OCI-LY1 (cell line): ENCODE results near the gene POLA2.

Experiments
- H2AFZ ChIP-seq: fragments of 200-600 bp; sonication (generic), shearing (Covaris generic); 2 replicates; pipeline ENCODE4 v1.6.0; 2014; ENCODE audit warnings: antibody characterized with exemption, mild to moderate bottlenecking, low read length
- H3F3A ChIP-seq: fragments of 200-600 bp; sonication (generic), shearing (Covaris generic); 2 replicates; pipeline ENCODE4 v1.6.0; 2014; ENCODE audit warnings: mild to moderate bottlenecking, antibody characterized with exemption, low read length, moderate library complexity; ENCODE audit not compliant: insufficient read depth
- H3K27ac ChIP-seq: fragments of 200-600 bp; sonication (generic); 2 replicates; pipeline ENCODE4 v1.5.1; 2014; ENCODE audit warnings: low read length, mixed run types, mild to moderate bottlenecking, low read depth; ENCODE audit not compliant: poor library complexity, severe bottlenecking
- H3K27me3 ChIP-seq: fragments of 200-600 bp; sonication (generic); 2 replicates; pipeline ENCODE4 v1.6.0; 2014; ENCODE audit warnings: antibody characterized with exemption, mild to moderate bottlenecking, low read length, moderate library complexity; ENCODE audit not compliant: insufficient read depth
- H3K36me3 ChIP-seq: fragments of 200-600 bp; sonication (generic); 2 replicates; pipeline ENCODE4 v1.6.1; 2014; ENCODE audit warnings: mild to moderate bottlenecking, antibody characterized with exemption, low read length, moderate library complexity, mixed read lengths; ENCODE audit not compliant: insufficient read depth
- H3K4me1 ChIP-seq: fragments of 200-600 bp; sonication (generic); 2 replicates; pipeline ENCODE4 v1.5.1; 2014; ENCODE audit warnings: mild to moderate bottlenecking, low read length, moderate library complexity; ENCODE audit not compliant: insufficient read depth, severe bottlenecking
- H3K4me2 ChIP-seq: fragments of 200-600 bp; sonication (generic), shearing (Covaris generic); 2 replicates; pipeline ENCODE4 v1.6.1; 2014; ENCODE audit warnings: low read length
- H3K4me3 ChIP-seq: fragments of 200-600 bp; sonication (generic); 2 replicates; pipeline ENCODE4 v1.5.1; 2014; ENCODE audit warnings: low read length, low read depth, mild to moderate bottlenecking, mixed read lengths; ENCODE audit not compliant: poor library complexity, severe bottlenecking
- H3K79me2 ChIP-seq: fragments of 200-600 bp; shearing (Covaris generic); 2 replicates; pipeline ENCODE4 v1.6.1; 2016; ENCODE audit warnings: mixed run types, low read length, mixed read lengths; ENCODE audit not compliant: insufficient read depth
- H3K9ac ChIP-seq: fragments of 200-600 bp; sonication (generic), shearing (Covaris generic); 2 replicates; pipeline ENCODE4 v1.6.1; 2014; ENCODE audit warnings: mild to moderate bottlenecking, low read length, mixed read lengths
- H3K9me2 ChIP-seq: fragments of 200-600 bp; sonication (generic), shearing (Covaris generic); 2 replicates; pipeline ENCODE4 v1.6.1; 2014; ENCODE audit warnings: low read depth, mild to moderate bottlenecking, low read length, mixed read lengths
- H3K9me3 ChIP-seq: fragments of 200-600 bp; shearing (Covaris generic); 2 replicates; pipeline ENCODE4 v1.6.1; 2014; ENCODE audit warnings: low read length, mixed read lengths
- H4K20me1 ChIP-seq: fragments of 200-600 bp; sonication (generic), shearing (Covaris generic); 2 replicates; pipeline ENCODE4 v1.6.0; 2016; ENCODE audit warnings: mild to moderate bottlenecking, low read length; ENCODE audit not compliant: insufficient read depth
- EZH2 ChIP-seq: fragments of 200-600 bp; sonication (generic), shearing (Covaris generic); IDR thresholded peaks from 2 replicates; pipeline ENCODE4 v1.8.0; 2017; ENCODE audit warnings: borderline replicate concordance, mixed run types, mild to moderate bottlenecking, antibody characterized with exemption, low read length, moderate library complexity, mixed read lengths
- TF ChIP-seq, protein P1 (sequence below): fragments of 200-600 bp; sonication (generic), shearing (Covaris generic); IDR thresholded peaks from 2 replicates; pipeline ENCODE4 v1.5.1; 2017; ENCODE audit warnings: mild to moderate bottlenecking, antibody characterized with exemption, low read length, moderate library complexity, mixed read lengths

The POLA2 gene

DNA sequence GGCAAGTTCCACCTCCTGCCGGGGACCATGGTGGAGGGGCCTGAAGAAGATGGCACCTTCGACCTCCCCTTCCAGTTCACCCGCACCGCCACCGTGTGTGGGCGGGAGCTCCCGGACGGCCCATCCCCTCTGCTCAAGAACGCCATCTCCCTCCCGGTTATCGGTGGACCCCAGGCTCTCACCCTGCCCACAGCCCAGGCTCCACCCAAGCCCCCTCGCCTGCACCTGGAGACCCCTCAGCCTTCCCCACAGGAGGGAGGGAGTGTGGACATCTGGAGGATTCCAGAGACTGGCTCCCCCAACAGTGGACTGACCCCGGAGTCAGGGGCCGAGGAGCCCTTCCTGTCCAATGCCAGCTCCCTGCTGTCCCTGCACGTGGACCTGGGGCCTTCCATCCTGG is 59.3 kb downstream of the POLA2 start:
- Histone ChIP-seq H3K4me1 (no peaks in the 10 kb centered on the region), H3F3A (no peaks in the 10 kb centered on the region)

DNA sequence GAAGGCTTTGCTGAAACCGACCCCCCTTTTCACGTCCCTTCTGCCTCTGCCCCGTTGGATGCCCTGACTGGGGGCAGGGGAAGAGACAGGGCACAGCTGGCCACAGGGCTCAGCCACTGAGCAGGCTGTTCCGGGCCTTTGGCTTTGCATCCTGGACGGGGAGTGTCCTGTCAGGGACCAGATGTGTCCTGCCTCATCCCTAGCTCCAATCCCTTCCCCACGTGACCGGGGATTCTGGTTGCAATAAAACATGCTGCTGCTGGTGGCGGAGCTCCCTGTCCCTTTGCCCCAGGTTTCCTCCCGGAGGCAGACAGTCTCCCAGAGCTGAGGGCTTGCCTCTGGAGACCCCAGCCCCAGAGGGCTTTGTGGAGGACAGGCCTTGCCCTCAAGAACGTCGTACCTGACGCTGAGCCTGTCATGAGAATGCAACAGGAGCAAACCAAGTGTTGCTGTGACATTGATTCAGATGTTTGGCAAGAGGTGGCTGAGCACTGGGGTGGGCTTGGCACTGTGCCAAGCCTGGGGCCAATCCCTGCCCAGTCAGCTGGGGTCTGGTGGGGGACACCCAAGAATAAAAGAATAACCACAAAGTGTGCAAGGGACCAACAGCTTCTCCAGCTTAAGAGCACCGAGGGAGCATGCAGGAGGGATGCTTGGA is 60.2 kb downstream of the POLA2 start:
- H3K9me2 ChIP-seq: no peaks in the 10 kb centered on the region
- no peaks in the 10 kb centered on the region for H3K36me3 ChIP-seq
- TF ChIP-seq, protein P1, sequence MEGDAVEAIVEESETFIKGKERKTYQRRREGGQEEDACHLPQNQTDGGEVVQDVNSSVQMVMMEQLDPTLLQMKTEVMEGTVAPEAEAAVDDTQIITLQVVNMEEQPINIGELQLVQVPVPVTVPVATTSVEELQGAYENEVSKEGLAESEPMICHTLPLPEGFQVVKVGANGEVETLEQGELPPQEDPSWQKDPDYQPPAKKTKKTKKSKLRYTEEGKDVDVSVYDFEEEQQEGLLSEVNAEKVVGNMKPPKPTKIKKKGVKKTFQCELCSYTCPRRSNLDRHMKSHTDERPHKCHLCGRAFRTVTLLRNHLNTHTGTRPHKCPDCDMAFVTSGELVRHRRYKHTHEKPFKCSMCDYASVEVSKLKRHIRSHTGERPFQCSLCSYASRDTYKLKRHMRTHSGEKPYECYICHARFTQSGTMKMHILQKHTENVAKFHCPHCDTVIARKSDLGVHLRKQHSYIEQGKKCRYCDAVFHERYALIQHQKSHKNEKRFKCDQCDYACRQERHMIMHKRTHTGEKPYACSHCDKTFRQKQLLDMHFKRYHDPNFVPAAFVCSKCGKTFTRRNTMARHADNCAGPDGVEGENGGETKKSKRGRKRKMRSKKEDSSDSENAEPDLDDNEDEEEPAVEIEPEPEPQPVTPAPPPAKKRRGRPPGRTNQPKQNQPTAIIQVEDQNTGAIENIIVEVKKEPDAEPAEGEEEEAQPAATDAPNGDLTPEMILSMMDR: no peak
- no peak for TF ChIP-seq EZH2
- H3K4me2 ChIP-seq: no peak overlapping the region
- H3K9ac ChIP-seq: no peak overlapping the region
- no peak overlapping the region for H2AFZ ChIP-seq
- H4K20me1 ChIP-seq: no peaks in the 10 kb centered on the region
- no peaks in the 10 kb centered on the region for H3K4me1 ChIP-seq
- no peaks in the 10 kb centered on the region for H3F3A ChIP-seq
- no peaks in the 10 kb centered on the region for H3K79me2 ChIP-seq
- no peak overlapping the region for H3K27ac ChIP-seq
- no peaks in the 10 kb centered on the region for H3K9me3 ChIP-seq
- no peak overlapping the region for H3K4me3 ChIP-seq
- H3K27me3 ChIP-seq: no peaks in the 10 kb centered on the region; the same call in 1 of the 2 replicates

More for the DNA sequence above, 59.3 kb downstream of the POLA2 start:
- no peak overlapping the region for H3K4me2 ChIP-seq
- H3K27ac ChIP-seq: no peak overlapping the region
- H3K9ac ChIP-seq: no peak overlapping the region
- TF ChIP-seq, protein P1: no peak
- no peak for TF ChIP-seq EZH2
- no peak overlapping the region for H3K4me3 ChIP-seq
- H3K79me2 ChIP-seq: no peaks in the 10 kb centered on the region
- no peak overlapping the region for H2AFZ ChIP-seq
- H4K20me1 ChIP-seq: no peaks in the 10 kb centered on the region
- no peaks in the 10 kb centered on the region for H3K9me2 ChIP-seq
- H3K9me3 ChIP-seq: no peaks in the 10 kb centered on the region
- no peaks in the 10 kb centered on the region for H3K36me3 ChIP-seq
- no peaks in the 10 kb centered on the region; the same call in 1 of the 2 replicates for H3K27me3 ChIP-seq

DNA sequence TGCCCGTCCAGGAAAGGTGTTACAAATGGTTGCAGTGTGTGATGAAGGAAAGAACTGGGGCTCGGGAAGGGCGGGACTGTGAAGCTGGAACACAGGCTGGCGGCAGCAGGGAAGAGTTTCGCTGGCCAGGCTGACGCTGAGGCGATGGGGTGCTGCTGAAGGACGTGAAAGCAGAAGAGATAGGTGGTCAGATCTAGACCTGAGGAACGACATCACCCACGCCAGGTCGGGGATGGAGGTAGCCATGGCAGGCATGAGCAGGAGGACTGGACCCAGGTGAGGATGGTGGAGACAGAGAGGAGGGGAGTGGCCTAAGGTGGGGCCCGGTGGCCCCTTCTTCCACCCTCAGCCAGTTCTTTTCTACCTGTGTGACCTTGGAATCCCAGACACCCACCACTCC is 62.1 kb downstream of the POLA2 start:
- H3K4me2 ChIP-seq: no peak overlapping the region
- H2AFZ ChIP-seq: no peak overlapping the region
- H3K9ac ChIP-seq: no peak overlapping the region
- no peaks in the 10 kb centered on the region for H3K79me2 ChIP-seq
- no peaks in the 10 kb centered on the region for H3K9me2 ChIP-seq
- H3K27me3 ChIP-seq: no peaks in the 10 kb centered on the region; the same call in 1 of the 2 replicates
- no peak for TF ChIP-seq EZH2
- TF ChIP-seq, protein P1: no peak
- no peaks in the 10 kb centered on the region for H3F3A ChIP-seq
- H3K36me3 ChIP-seq: no peaks in the 10 kb centered on the region
- H3K9me3 ChIP-seq: no peaks in the 10 kb centered on the region
- H3K27ac ChIP-seq: no peak overlapping the region
- H3K4me3 ChIP-seq: no peak overlapping the region
- no peaks in the 10 kb centered on the region for H3K4me1 ChIP-seq
- no peaks in the 10 kb centered on the region for H4K20me1 ChIP-seq
